Muscle of back (tissue), 11 donors: ENCODE results near the gene CLSTN1. TPM values are rescaled to one million over a fixed set of nuclear protein-coding genes. Genes with fewer than 3 reads are reported as not detected.
"Not testable (repeated sequence)": the region's sequence is repeated elsewhere in the genome, so short reads cannot be mapped to it uniquely, and the experiment has no call there.

ENCODE experiments used
- DNase-seq, 3 donors: peaks; one replicate each; pipeline versions ENCODE4 v3.0.0 to v3.0.0-alpha.2; 2013
- polyA plus RNA-seq, 10 donors: library from polyadenylated mRNA; unstranded; fragments of 120-200 nt; gene quantifications; one replicate each; pipeline ENCODE4 v1.2.1, GENCODE V29; 2013; ENCODE audit not compliant: insufficient read length in 10 of 10

Gene CLSTN1
- polyA plus RNA-seq, 10 donors: 60.4 to 98.9 (median 73.4) TPM

GRCh38 chr1:9801909-9802308 is 21.9 kb downstream of the CLSTN1 start:
- no peak for DNase-seq

GRCh38 chr1:9798236-9799130 is 25.3 kb downstream of the CLSTN1 start:
- DNase-seq: no peak

GRCh38 chr1:9797049-9797448 is 26.7 kb downstream of the CLSTN1 start:
- no peak for DNase-seq

GRCh38 chr1:9794081-9794480 is 29.7 kb downstream of the CLSTN1 start:
- DNase-seq: no peak

GRCh38 chr1:9793291-9793690 is 30.5 kb downstream of the CLSTN1 start:
- DNase-seq: no peak

GRCh38 chr1:9792156-9793042 is 31.4 kb downstream of the CLSTN1 start:
- DNase-seq: peak; percentile 30 to 40 (median 34)

GRCh38 chr1:9789700-9790099 is 34.1 kb downstream of the CLSTN1 start:
- DNase-seq: not testable (repeated sequence)

GRCh38 chr1:9787702-9788101 is 36.1 kb downstream of the CLSTN1 start:
- no peak for DNase-seq

GRCh38 chr1:9785406-9785805 is 38.4 kb downstream of the CLSTN1 start:
- no peak for DNase-seq

GRCh38 chr1:9784508-9785133 is 39.1 kb downstream of the CLSTN1 start:
- DNase-seq: peak in 1 of 3 donors; percentile 40

GRCh38 chr1:9782897-9783296 is 40.9 kb downstream of the CLSTN1 start:
- DNase-seq: no peak

- DNase-seq: no peak
Measured at GRCh38 chr1:9782116-9782751, 41.5 kb downstream of the CLSTN1 start.

GRCh38 chr1:9780554-9781110 is 43.1 kb downstream of the CLSTN1 start:
- DNase-seq: no peak

GRCh38 chr1:9778905-9779304 is 44.9 kb downstream of the CLSTN1 start:
- no peak for DNase-seq

GRCh38 chr1:9776685-9777084 is 47.1 kb downstream of the CLSTN1 start:
- no peak for DNase-seq

GRCh38 chr1:9774712-9775679 is 48.8 kb downstream of the CLSTN1 start:
- DNase-seq: no peak

- DNase-seq: peak; percentile 15 to 50 (median 26)
Measured at GRCh38 chr1:9770298-9770697, 53.5 kb downstream of the CLSTN1 start.

- no peak for DNase-seq
Measured at GRCh38 chr1:9768983-9769382, 54.8 kb downstream of the CLSTN1 start.

GRCh38 chr1:9767964-9768668 is 55.6 kb downstream of the CLSTN1 start:
- no peak for DNase-seq
